Neural crest cell (in vitro differentiated cells): ENCODE results near the gene C10orf143. TPM values are rescaled to one million over a fixed set of nuclear protein-coding genes. Genes with fewer than 3 reads are reported as not detected.

ENCODE experiments used
- DNase-seq: peaks from one replicate; pipeline ENCODE4 v3.0.0; 2021; ENCODE audit warnings: low read depth, mixed read lengths, low spot score
- H3K27ac Mint-ChIP-seq: one replicate; pipeline ENCODE4 v1.8.0; 2021; ENCODE audit warnings: mild to moderate bottlenecking, mixed read lengths; ENCODE audit not compliant: unreplicated experiment
- H3K27me3 Mint-ChIP-seq: 2 replicates; pipeline ENCODE4 v1.8.0; 2021; ENCODE audit warnings: low read depth, mild to moderate bottlenecking, mixed read lengths
- H3K36me3 Mint-ChIP-seq: 2 replicates; pipeline ENCODE4 v1.8.0; 2021; ENCODE audit warnings: low read depth, mild to moderate bottlenecking, mixed read lengths
- H3K4me1 Mint-ChIP-seq: 2 replicates; pipeline ENCODE4 v1.8.0; 2021; ENCODE audit warnings: mixed read lengths
- H3K4me3 Mint-ChIP-seq: one replicate; pipeline ENCODE4 v1.8.0; 2021; ENCODE audit warnings: mild to moderate bottlenecking, mixed read lengths
- H3K9me3 Mint-ChIP-seq: 2 replicates; pipeline ENCODE4 v1.8.0; 2021; ENCODE audit warnings: mixed read lengths
- total RNA-seq: library from RNA; stranded (reverse); gene quantifications from 2 replicates; pipeline ENCODE4 v1.2.1, GENCODE V29; 2021
- TF ChIP-seq, protein P1 (sequence below): fragments of 200-600 bp; sonication (generic); conservative IDR thresholded peaks from 2 replicates; pipeline ENCODE4 v1.5.0; 2021; ENCODE audit warnings: antibody characterized with exemption, mild to moderate bottlenecking

The C10orf143 gene
- total RNA-seq, 1 donor from 2014 or later = 2.7 TPM

DNA sequence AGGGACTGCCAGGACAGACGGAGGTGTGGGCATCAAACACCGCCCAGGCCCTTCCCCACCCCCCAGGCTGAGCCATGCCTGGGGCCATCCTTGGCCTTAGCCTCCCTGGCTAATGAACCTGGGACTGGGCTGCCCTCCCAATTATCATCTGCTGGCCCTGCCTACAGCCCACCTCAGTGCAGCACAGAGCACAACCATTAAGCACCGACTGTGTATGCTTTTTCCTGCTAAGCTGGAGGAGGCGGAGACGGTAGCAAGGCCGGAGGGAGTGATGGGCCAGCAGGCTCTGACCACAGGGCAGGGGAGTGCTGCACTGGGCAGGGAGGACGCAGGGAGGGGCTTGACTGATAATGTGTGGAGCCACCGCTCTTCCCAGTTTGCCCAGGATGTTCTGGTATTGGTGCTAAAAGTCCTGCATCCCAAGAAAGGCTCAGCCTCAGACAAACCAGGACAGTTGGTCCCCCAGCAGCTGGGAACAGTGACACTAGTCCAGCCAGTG lies 72.0 kb downstream of the C10orf143 start:
- TF ChIP-seq, protein P1, sequence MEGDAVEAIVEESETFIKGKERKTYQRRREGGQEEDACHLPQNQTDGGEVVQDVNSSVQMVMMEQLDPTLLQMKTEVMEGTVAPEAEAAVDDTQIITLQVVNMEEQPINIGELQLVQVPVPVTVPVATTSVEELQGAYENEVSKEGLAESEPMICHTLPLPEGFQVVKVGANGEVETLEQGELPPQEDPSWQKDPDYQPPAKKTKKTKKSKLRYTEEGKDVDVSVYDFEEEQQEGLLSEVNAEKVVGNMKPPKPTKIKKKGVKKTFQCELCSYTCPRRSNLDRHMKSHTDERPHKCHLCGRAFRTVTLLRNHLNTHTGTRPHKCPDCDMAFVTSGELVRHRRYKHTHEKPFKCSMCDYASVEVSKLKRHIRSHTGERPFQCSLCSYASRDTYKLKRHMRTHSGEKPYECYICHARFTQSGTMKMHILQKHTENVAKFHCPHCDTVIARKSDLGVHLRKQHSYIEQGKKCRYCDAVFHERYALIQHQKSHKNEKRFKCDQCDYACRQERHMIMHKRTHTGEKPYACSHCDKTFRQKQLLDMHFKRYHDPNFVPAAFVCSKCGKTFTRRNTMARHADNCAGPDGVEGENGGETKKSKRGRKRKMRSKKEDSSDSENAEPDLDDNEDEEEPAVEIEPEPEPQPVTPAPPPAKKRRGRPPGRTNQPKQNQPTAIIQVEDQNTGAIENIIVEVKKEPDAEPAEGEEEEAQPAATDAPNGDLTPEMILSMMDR = no peak
- Mint-ChIP-seq H3K4me1 (no peaks in the 10 kb centered on the region), H3K27ac (no peak overlapping the region), H3K27me3 (peaks cover 18% of the 10 kb centered on the region), H3K9me3 (no peaks in the 10 kb centered on the region), H3K4me3 (no peak overlapping the region), H3K36me3 (no peaks in the 10 kb centered on the region)
- no peak for DNase-seq

DNA sequence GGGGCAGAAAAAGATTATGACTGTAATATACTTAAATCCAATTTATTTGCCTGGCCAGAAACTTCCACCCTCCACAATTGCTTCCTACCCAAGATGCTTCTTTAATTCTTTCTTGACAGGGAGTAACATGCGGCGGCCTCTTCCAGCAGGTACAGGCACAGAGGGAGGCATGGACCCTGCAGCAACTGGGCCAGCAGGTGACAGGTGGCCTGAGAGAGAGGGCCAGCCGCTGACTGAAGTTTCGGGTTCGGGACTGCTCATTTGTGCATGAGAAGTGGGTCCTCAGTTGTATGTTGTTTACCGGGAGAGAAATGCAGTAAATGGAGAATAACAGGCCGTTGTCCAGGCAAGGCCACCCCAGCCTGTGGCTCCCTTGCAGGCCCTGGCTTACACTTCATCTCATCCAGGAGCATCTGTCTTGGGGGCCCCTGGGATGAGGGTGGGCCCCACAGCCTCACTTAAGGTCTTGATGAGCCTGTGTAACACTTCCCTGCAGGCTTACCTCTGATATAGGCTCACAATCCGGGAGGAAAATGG lies 72.5 kb downstream of the C10orf143 start:
- TF ChIP-seq, protein P1 = no peak
- Mint-ChIP-seq H3K27ac (no peak overlapping the region), H3K9me3 (no peaks in the 10 kb centered on the region), H3K27me3 (peaks cover 13% of the 10 kb centered on the region), H3K36me3 (no peaks in the 10 kb centered on the region), H3K4me1 (no peaks in the 10 kb centered on the region), H3K4me3 (no peak overlapping the region)
- DNase-seq = no peak

DNA sequence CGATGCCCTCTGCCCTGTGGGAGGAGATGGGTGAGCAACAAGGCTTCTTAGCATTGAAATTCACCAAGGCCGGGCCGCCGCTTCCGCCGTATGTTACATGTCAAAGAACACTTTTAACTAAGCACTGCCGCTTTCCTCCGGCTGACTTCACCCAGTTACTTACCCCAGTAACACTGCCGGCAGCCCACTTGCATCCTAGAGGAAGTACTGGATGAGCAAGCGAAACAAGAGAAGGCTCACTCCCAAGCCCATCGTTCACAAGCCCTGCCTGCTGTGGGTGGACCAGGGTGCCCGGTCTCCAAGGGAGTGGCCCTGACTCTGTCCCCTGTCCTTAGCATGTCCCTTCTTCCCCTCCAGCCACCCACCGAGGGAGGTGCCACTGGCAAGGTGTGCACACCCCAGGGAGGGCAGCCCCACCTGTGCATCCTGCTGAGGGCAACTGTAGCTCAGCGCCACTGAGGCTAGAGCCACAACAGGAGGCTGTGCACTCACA lies 73.4 kb downstream of the C10orf143 start:
- Mint-ChIP-seq H3K27me3 (peaks cover 8% of the 10 kb centered on the region), H3K36me3 (no peaks in the 10 kb centered on the region), H3K27ac (no peak overlapping the region), H3K4me1 (no peaks in the 10 kb centered on the region), H3K4me3 (no peak overlapping the region), H3K9me3 (no peaks in the 10 kb centered on the region)
- TF ChIP-seq, protein P1 = no peak
- DNase-seq = no peak

DNA sequence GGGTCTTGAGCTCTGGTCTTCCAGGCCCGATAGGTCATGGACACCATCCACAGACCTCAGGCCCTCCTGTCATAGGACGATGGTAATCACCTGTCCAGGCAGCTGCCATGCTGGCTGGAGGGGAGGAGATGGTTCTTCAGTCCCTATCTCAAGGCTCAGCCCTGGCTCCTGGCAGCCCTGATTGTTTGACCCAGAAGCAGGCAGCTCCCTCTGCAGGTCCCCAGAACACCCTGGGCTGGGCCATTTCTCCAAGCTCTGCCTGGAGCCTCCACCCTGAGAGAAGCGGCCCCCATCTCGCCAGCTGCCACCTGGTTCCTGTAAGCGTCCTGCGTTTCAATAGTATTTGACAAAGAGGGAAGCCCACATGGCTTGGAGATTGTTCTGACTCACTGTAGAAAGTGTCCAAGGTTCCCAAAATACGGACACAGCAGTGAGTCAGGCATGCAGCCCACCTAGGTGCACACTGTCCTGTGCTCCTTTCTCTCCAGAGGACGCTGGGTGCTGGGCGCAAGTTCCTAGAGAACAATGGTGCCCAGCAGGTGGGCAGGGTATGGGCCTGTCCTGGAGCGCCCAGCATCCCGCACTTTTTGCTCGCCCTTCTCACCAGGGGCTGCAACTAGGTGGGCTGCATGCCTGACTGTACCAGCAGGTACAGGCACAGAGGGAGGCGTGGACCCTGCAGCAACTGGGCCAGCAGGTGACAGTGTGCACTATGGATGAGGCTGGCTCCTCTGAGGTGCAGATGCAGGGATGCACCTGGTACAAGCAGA lies 74.1 kb downstream of the C10orf143 start:
- Mint-ChIP-seq H3K4me1 (no peaks in the 10 kb centered on the region), H3K27ac (no peak overlapping the region), H3K9me3 (no peaks in the 10 kb centered on the region), H3K36me3 (no peaks in the 10 kb centered on the region), H3K27me3 (peaks cover 3% of the 10 kb centered on the region), H3K4me3 (no peak overlapping the region)
- DNase-seq = no peak
- TF ChIP-seq, protein P1 = no peak

DNA sequence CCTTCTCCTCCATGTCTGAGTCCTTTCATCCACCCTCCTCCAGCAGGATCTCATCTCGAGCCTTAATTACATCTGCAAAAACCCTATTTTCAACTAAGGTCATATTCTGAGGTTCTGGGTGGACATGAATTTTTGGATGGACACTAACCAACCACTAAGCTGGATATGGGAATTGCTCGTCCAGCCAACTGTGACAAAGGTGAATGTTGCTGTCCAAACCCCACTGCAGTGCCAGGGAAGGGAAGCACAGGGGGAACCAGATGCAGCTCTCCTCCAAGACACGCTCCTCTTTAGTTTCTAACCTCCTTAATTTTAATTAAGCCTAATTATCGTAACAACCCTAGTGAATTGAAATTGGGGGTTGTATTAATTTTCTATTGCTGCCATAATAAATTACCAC lies 81.4 kb downstream of the C10orf143 start:
- DNase-seq = no peak
- Mint-ChIP-seq H3K4me1 (no peaks in the 10 kb centered on the region), H3K9me3 (no peaks in the 10 kb centered on the region), H3K27me3 (peaks cover 3% of the 10 kb centered on the region), H3K4me3 (no peak overlapping the region), H3K27ac (no peak overlapping the region), H3K36me3 (no peaks in the 10 kb centered on the region)
- TF ChIP-seq, protein P1 = no peak
